HepG2 (cell line): ENCODE results near the gene PLXDC2.

Experiments used
- NFRKB ChIP-seq: fragments of 450-650 bp; IDR thresholded peaks from 2 replicates; pipeline ENCODE4 v1.6.1; 2017
- ZFY ChIP-seq: sonication (generic); formaldehyde crosslinking; IDR thresholded peaks from 2 replicates; pipeline ENCODE4 v1.4.0; 2020; ENCODE audit warnings: missing genetic modification reagents

DNA sequence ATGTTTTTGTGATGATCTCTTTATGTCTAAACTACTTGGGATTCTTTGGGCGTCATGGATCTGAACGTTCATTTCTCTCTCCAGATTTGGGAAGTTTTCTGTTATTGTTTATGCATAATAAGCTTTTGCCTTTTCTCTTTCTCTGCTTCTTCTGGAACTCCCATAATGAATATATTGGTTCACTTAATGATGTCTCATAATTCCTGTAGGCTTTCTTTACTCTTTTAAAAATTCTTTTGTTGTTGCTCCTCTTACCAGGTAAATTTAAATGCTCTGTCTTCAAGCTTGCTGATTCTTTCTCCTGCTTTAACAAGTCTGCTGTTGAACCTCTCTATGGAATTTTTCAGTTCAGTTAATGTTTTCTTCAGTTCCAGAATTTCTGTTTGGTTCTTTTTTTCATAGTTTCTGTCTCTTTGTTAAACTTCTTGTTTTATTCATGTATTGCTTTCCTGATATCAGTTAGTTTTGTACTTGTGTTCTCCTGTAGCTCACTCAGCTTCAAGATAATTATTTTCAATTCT is 317.5 kb downstream of the PLXDC2 start:
- TF ChIP-seq NFRKB (no peak), ZFY (CRISPR knock-in tag) (no peak)
